Measurements from ENCODE around the gene C1QL1.

C1QL1 gene

GRCh38 chr17:44912763-44913544 is 55.1 kb downstream of the C1QL1 start:
- no peak for DNase-seq

DNA sequence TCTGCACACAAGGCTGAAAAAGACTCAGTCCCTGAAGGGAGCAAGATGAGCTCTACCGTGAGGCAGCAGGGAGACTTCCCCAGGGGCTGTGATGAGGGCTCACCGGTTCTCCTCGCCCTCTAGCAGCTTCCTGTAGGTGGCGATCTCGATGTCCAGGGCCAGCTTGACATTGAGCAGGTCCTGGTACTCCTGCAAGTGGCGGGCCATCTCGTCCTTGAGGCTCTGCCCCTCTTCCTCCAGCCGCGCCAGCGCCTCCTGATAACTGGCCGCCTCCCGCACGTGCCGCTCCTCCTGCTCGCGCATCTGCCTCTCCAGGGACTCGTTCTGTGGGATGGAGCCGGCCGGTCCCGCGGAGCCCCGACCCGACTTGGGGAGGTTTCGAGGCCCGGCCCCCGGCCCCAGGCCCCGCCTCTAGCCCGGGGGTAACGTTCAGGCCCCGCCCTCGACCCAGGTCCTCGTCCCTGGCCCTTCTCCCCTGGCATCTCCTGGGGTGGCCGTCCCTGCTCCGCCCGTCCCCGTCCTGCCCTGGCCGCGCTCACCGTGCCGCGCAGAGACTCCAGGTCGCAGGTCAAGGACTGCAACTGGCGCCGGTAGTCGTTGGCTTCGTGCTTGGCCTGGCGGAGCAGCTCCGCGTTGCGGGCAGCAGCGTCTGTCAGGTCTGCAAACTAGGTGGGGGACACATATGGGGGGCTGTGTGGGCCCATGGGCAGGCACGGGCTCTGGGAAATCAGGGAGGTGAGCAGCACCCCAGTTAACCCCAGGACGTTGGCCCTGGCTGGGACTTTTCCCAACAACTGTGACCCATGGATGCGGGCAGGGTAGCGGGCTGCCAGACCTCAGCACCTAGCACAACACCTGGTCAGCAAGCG is 56.7 kb downstream of the C1QL1 start:
- DNase-seq = peak; percentile 72

GRCh38 chr17:44910231-44911106 is 57.6 kb downstream of the C1QL1 start:
- DNase-seq = no peak
